WTC11 (cell line): ENCODE measurements around the gene SAMD8. TPM values are rescaled to one million over a fixed set of nuclear protein-coding genes. Genes with fewer than 3 reads are reported as not detected.
A peak's percentile ranks its signal among the peaks of the same experiment; 100 is the strongest.

Experiments
- ATAC-seq: fragments of 200-7000 bp; cut with Tn5 transposase; 2 replicates; pipeline ENCODE4 v1.10.0; 2021; ENCODE audit warnings: mild to moderate bottlenecking, moderate library complexity
- CTCF ChIA-PET: fragments of 300-600 bp; sonication (Branson Sonifier 250); formaldehyde crosslinking; loops from one replicate; lab custom pipeline; 2021; ENCODE audit warnings: antibody characterized with exemption; lab: Charles Lee
- POLR2A ChIA-PET: fragments of 350-600 bp; sonication (Branson Sonifier 250); formaldehyde crosslinking; loops from one replicate; lab custom pipeline; 2021; ENCODE audit warnings: antibody characterized with exemption; lab: Charles Lee
- DNase-seq: peaks from one replicate; pipeline ENCODE4 v3.0.0; 2021; ENCODE audit warnings: low spot score
- H3K27ac Mint-ChIP-seq: 2 replicates; pipeline ENCODE4 v1.8.0; 2021; ENCODE audit warnings: mixed read lengths
- H3K27me3 Mint-ChIP-seq: 2 replicates; pipeline ENCODE4 v1.8.0; 2021; ENCODE audit warnings: low read depth, mild to moderate bottlenecking, moderate library complexity, mixed read lengths
- H3K36me3 Mint-ChIP-seq: 2 replicates; pipeline ENCODE4 v1.8.0; 2021; ENCODE audit warnings: mixed read lengths
- H3K4me1 Mint-ChIP-seq: 2 replicates; pipeline ENCODE4 v1.8.0; 2022; ENCODE audit warnings: mixed read lengths
- H3K4me3 Mint-ChIP-seq: 2 replicates; pipeline ENCODE4 v1.8.0; 2021; ENCODE audit warnings: mild to moderate bottlenecking, moderate library complexity, mixed read lengths
- H3K9me3 Mint-ChIP-seq: 2 replicates; pipeline ENCODE4 v1.8.0; 2021; ENCODE audit warnings: mixed read lengths
- ARID4B ChIP-seq: sonication (generic); formaldehyde crosslinking; IDR thresholded peaks from 2 replicates; pipeline ENCODE4 v1.8.0; 2023; ENCODE audit warnings: missing genetic modification reagents, mild to moderate bottlenecking, borderline replicate concordance
- ATF1 ChIP-seq: sonication (generic); formaldehyde crosslinking; IDR thresholded peaks from 2 replicates; pipeline ENCODE4 v1.8.1; 2023; ENCODE audit warnings: mild to moderate bottlenecking, moderate library complexity, missing genetic modification reagents
- ELF4 ChIP-seq: sonication (generic); formaldehyde crosslinking; IDR thresholded peaks from 2 replicates; pipeline ENCODE4 v1.8.1; 2022; ENCODE audit warnings: low read depth, mild to moderate bottlenecking, moderate library complexity, missing genetic modification reagents
- FOXK1 ChIP-seq: sonication (generic); formaldehyde crosslinking; IDR thresholded peaks from 2 replicates; pipeline ENCODE4 v1.8.0; 2022; ENCODE audit warnings: mild to moderate bottlenecking, moderate library complexity, missing genetic modification reagents
- GABPB1 ChIP-seq: sonication (generic); formaldehyde crosslinking; IDR thresholded peaks from 2 replicates; pipeline ENCODE4 v1.8.1; 2023; ENCODE audit warnings: mild to moderate bottlenecking, missing genetic modification reagents
- JUN ChIP-seq: sonication (generic); formaldehyde crosslinking; IDR thresholded peaks from 2 replicates; pipeline ENCODE4 v1.8.0; 2023; ENCODE audit warnings: mild to moderate bottlenecking, missing genetic modification reagents
- KAT7 ChIP-seq: sonication (generic); formaldehyde crosslinking; IDR thresholded peaks from 2 replicates; pipeline ENCODE4 v1.8.1; 2023; ENCODE audit warnings: missing genetic modification reagents, mild to moderate bottlenecking, borderline replicate concordance
- MYBL2 ChIP-seq: sonication (generic); formaldehyde crosslinking; IDR thresholded peaks from 2 replicates; pipeline ENCODE4 v1.8.1; 2023; ENCODE audit warnings: mild to moderate bottlenecking, moderate library complexity, missing genetic modification reagents
- NFYB ChIP-seq: sonication (generic); formaldehyde crosslinking; conservative IDR thresholded peaks from 2 replicates; pipeline ENCODE4 v1.8.0; 2022; ENCODE audit warnings: low read depth, missing genetic modification reagents
- RELA ChIP-seq: sonication (generic); formaldehyde crosslinking; IDR thresholded peaks from 2 replicates; pipeline ENCODE4 v1.8.1; 2022; ENCODE audit warnings: missing genetic modification reagents, mild to moderate bottlenecking, borderline replicate concordance
- SP1 ChIP-seq: sonication (generic); formaldehyde crosslinking; conservative IDR thresholded peaks from 2 replicates; pipeline ENCODE4 v1.8.1; 2022; ENCODE audit warnings: missing genetic modification reagents
- TCF7 ChIP-seq: sonication (generic); formaldehyde crosslinking; IDR thresholded peaks from 2 replicates; pipeline ENCODE4 v1.8.0; 2022; ENCODE audit warnings: mild to moderate bottlenecking, low read depth, missing genetic modification reagents, moderate library complexity
- TEAD4 ChIP-seq: sonication (generic); formaldehyde crosslinking; IDR thresholded peaks from 2 replicates; pipeline ENCODE4 v1.8.0; 2022; ENCODE audit warnings: mild to moderate bottlenecking, missing genetic modification reagents
- USF1 ChIP-seq: sonication (generic); formaldehyde crosslinking; IDR thresholded peaks from 2 replicates; pipeline ENCODE4 v1.8.0; 2022; ENCODE audit warnings: mild to moderate bottlenecking, missing genetic modification reagents
- ZNF121 ChIP-seq: sonication (generic); formaldehyde crosslinking; IDR thresholded peaks from 2 replicates; pipeline ENCODE4 v1.8.0; 2023; ENCODE audit warnings: missing genetic modification reagents
- ZNF232 ChIP-seq: sonication (generic); formaldehyde crosslinking; IDR thresholded peaks from 2 replicates; pipeline ENCODE4 v1.8.0; 2022; ENCODE audit warnings: mild to moderate bottlenecking, missing genetic modification reagents
- ZNF263 ChIP-seq: sonication (generic); formaldehyde crosslinking; IDR thresholded peaks from 2 replicates; pipeline ENCODE4 v1.8.1; 2022; ENCODE audit warnings: low read depth, mild to moderate bottlenecking, moderate library complexity, missing genetic modification reagents
- ZNF317 ChIP-seq: sonication (generic); formaldehyde crosslinking; IDR thresholded peaks from 2 replicates; pipeline ENCODE4 v1.8.1; 2023; ENCODE audit warnings: low read depth, mild to moderate bottlenecking, moderate library complexity, missing genetic modification reagents, borderline replicate concordance
- total RNA-seq: library from RNA; stranded (reverse); gene quantifications from 3 replicates; pipeline ENCODE4 v1.2.3, GENCODE V29; 2021
- TF ChIP-seq, protein P1 (sequence below): sonication (generic); formaldehyde crosslinking; IDR thresholded peaks from 2 replicates; pipeline ENCODE4 v1.8.1; 2023; ENCODE audit warnings: mild to moderate bottlenecking, moderate library complexity, missing genetic modification reagents
- TF ChIP-seq, protein P2 (sequence below): sonication (generic); formaldehyde crosslinking; IDR thresholded peaks from 2 replicates; pipeline ENCODE4 v1.8.1; 2022; ENCODE audit warnings: missing genetic modification reagents, borderline replicate concordance
- TF ChIP-seq, protein P3 (sequence below): sonication (generic); formaldehyde crosslinking; conservative IDR thresholded peaks from 2 replicates; pipeline ENCODE4 v1.8.1; 2023; ENCODE audit warnings: mild to moderate bottlenecking, low read depth, missing genetic modification reagents, moderate library complexity

Gene SAMD8
- total RNA-seq, 1 experiment from 2014 or later: 23.0 TPM

- peak; percentile 49 for TF ChIP-seq GABPB1
- TF ChIP-seq KAT7 (CRISPR knock-in tag): peak; percentile 67; the same call in 1 of the 2 replicates
- peak; percentile 69; the same call in 1 of the 2 replicates for TF ChIP-seq ZNF232 (CRISPR knock-in tag)
- no peak for TF ChIP-seq ELF4 (CRISPR knock-in tag)
- peak; percentile 28; the same call in 1 of the 2 replicates for TF ChIP-seq USF1 (CRISPR knock-in tag)
- peak; percentile 98 for TF ChIP-seq SP1 (CRISPR knock-in tag)
- TF ChIP-seq FOXK1 (CRISPR knock-in tag): peak; percentile 49
- TF ChIP-seq TEAD4 (CRISPR knock-in tag): 0 out of 2 replicates have a peak, but pooled peaks have one; percentile 45
- TF ChIP-seq, protein P1, sequence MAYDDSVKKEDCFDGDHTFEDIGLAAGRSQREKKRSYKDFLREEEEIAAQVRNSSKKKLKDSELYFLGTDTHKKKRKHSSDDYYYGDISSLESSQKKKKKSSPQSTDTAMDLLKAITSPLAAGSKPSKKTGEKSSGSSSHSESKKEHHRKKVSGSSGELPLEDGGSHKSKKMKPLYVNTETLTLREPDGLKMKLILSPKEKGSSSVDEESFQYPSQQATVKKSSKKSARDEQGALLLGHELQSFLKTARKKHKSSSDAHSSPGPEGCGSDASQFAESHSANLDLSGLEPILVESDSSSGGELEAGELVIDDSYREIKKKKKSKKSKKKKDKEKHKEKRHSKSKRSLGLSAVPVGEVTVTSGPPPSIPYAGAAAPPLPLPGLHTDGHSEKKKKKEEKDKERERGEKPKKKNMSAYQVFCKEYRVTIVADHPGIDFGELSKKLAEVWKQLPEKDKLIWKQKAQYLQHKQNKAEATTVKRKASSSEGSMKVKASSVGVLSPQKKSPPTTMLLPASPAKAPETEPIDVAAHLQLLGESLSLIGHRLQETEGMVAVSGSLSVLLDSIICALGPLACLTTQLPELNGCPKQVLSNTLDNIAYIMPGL (CRISPR knock-in tag): peak; percentile 87
- TF ChIP-seq MYBL2 (CRISPR knock-in tag): peak; percentile 86
- TF ChIP-seq RELA (CRISPR knock-in tag): peak; percentile 16; the same call in 1 of the 2 replicates
- no peak for TF ChIP-seq ZNF121 (CRISPR knock-in tag)
Measured at GRCh38 chr10:75210282-75211006, 99.0 kb downstream of the SAMD8 start, which contains the start of gene VDAC2 (continued).

DNA sequence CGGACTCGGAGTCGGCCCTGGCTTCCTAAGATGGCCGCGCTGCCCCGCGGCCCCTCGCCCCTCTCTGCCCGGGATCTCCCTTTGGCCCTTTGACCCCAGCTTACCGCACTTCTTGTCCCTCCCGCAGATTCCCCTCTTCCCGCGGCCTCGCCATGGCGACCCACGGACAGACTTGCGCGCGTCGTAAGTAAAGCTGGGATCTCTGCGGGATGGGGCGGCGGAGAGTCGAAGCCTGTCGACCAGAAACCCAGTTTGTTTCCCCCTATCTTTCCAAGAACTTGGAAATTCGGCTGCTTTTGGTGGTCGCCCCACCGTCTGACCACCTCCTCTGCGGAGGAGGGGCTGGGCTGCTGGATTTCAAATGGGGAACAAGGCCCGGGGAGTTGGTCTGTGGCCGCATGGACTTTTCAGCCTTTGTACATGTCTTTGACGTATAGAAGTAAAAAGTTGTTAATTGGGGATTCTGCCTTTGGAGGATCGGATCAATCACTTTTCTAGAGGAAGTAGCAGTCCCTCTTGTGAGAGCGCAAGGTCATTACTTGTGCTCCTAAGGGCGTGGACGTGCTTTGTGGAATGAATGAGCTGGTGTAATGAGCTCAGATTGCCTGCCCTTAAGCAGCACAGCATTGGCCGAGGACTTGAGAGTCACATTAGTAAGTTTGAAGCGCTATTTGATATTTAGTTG lies 99.7 kb downstream of the SAMD8 start:
- Mint-ChIP-seq H3K27me3 (no peaks in the 10 kb centered on the region), H3K36me3 (peaks cover 46% of the 10 kb centered on the region), H3K4me1 (peaks cover 42% of the 10 kb centered on the region), H3K27ac (peak overlapping the region; percentile 98), H3K4me3 (peak overlapping the region; percentile 97), H3K9me3 (no peaks in the 10 kb centered on the region)
- DNase-seq (no peak), ATAC-seq (peak; percentile 7)
- ChIA-PET CTCF (interaction anchor here (0.5 to 4.2 kb wide), 8 partner anchors 11 to 24 kb away, joined by 3 to 39 read pairs (median 8); partner anchors contain the start of gene COMTD1), POLR2A (interaction anchor here (0.8 to 3.2 kb wide), 8 partner anchors 8 to 105 kb away, joined by 3 to 19 read pairs (median 10); partner anchors contain the start of genes COMTD1 and SAMD8)
- TF ChIP-seq TCF7 (CRISPR knock-in tag) (no peak), KAT7 (CRISPR knock-in tag) (0 out of 2 replicates have a peak, but pooled peaks have one; percentile 70), ATF1 (CRISPR knock-in tag) (no peak), JUN (CRISPR knock-in tag) (peak; percentile 60; the same call in 1 of the 2 replicates), ZNF317 (no peak), ZNF263 (CRISPR knock-in tag) (no peak), ARID4B (CRISPR knock-in tag) (0 out of 2 replicates have a peak, but pooled peaks have one; percentile 54), NFYB (CRISPR knock-in tag) (no peak)
- TF ChIP-seq, protein P2, sequence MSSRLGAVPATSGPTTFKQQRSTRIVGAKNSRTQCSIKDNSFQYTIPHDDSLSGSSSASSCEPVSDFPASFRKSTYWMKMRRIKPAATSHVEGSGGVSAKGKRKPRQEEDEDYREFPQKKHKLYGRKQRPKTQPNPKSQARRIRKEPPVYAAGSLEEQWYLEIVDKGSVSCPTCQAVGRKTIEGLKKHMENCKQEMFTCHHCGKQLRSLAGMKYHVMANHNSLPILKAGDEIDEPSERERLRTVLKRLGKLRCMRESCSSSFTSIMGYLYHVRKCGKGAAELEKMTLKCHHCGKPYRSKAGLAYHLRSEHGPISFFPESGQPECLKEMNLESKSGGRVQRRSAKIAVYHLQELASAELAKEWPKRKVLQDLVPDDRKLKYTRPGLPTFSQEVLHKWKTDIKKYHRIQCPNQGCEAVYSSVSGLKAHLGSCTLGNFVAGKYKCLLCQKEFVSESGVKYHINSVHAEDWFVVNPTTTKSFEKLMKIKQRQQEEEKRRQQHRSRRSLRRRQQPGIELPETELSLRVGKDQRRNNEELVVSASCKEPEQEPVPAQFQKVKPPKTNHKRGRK (CRISPR knock-in tag): no peak
- TF ChIP-seq, protein P3, sequence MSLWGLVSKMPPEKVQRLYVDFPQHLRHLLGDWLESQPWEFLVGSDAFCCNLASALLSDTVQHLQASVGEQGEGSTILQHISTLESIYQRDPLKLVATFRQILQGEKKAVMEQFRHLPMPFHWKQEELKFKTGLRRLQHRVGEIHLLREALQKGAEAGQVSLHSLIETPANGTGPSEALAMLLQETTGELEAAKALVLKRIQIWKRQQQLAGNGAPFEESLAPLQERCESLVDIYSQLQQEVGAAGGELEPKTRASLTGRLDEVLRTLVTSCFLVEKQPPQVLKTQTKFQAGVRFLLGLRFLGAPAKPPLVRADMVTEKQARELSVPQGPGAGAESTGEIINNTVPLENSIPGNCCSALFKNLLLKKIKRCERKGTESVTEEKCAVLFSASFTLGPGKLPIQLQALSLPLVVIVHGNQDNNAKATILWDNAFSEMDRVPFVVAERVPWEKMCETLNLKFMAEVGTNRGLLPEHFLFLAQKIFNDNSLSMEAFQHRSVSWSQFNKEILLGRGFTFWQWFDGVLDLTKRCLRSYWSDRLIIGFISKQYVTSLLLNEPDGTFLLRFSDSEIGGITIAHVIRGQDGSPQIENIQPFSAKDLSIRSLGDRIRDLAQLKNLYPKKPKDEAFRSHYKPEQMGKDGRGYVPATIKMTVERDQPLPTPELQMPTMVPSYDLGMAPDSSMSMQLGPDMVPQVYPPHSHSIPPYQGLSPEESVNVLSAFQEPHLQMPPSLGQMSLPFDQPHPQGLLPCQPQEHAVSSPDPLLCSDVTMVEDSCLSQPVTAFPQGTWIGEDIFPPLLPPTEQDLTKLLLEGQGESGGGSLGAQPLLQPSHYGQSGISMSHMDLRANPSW (CRISPR knock-in tag): no peak
